Endodermal cell (in vitro differentiated cells): ENCODE results near the gene BPTF. TPM values are rescaled to one million over a fixed set of nuclear protein-coding genes. Genes with fewer than 3 reads are reported as not detected.
"Not testable (repeated sequence)": the region's sequence is repeated elsewhere in the genome, so short reads cannot be mapped to it uniquely, and the experiment has no call there.

Experiments
- DNase-seq: peaks from one replicate; pipeline ENCODE4 v3.0.0-alpha.2; 2017
- H3K27ac ChIP-seq: 2 replicates; pipeline ENCODE4 v1.5.1; 2013; ENCODE audit warnings: mild to moderate bottlenecking, low read depth, low read length, moderate library complexity
- H3K27me3 ChIP-seq: 2 replicates; pipeline ENCODE4 v1.6.1; 2013; ENCODE audit warnings: mild to moderate bottlenecking, low read length, moderate library complexity; ENCODE audit not compliant: insufficient read depth, control insufficient read depth, poor library complexity, severe bottlenecking
- H3K36me3 ChIP-seq: 2 replicates; pipeline ENCODE4 v1.7.0; 2013; ENCODE audit warnings: mild to moderate bottlenecking, low read length, moderate library complexity; ENCODE audit not compliant: control insufficient read depth, insufficient read depth
- H3K4me1 ChIP-seq: one replicate; pipeline ENCODE4 v1.7.0; 2013; ENCODE audit warnings: low read length; ENCODE audit not compliant: control insufficient read depth, insufficient read depth
- H3K4me3 ChIP-seq: 2 replicates; pipeline ENCODE4 v1.5.1; 2013; ENCODE audit warnings: mild to moderate bottlenecking, low read length, moderate library complexity
- H3K9ac ChIP-seq: 2 replicates; pipeline ENCODE4 v1.6.1; 2013; ENCODE audit warnings: mild to moderate bottlenecking, low read length, moderate library complexity; ENCODE audit not compliant: poor library complexity, severe bottlenecking; ENCODE audit errors: extremely low read depth
- H3K9me3 ChIP-seq: 2 replicates; pipeline ENCODE4 v1.6.1; 2013; ENCODE audit warnings: mild to moderate bottlenecking, low read length, moderate library complexity; ENCODE audit not compliant: control insufficient read depth
- H3K27ac Mint-ChIP-seq: 2 replicates; pipeline ENCODE4 v1.8.0; 2020; ENCODE audit warnings: mixed read lengths
- H3K27me3 Mint-ChIP-seq: 2 replicates; pipeline ENCODE4 v1.8.0; 2021; ENCODE audit warnings: mild to moderate bottlenecking, mixed read lengths; ENCODE audit not compliant: insufficient read depth
- H3K36me3 Mint-ChIP-seq: 2 replicates; pipeline ENCODE4 v1.8.0; 2020; ENCODE audit warnings: low read depth, mixed read lengths
- H3K4me1 Mint-ChIP-seq: 2 replicates; pipeline ENCODE4 v1.8.0; 2020; ENCODE audit warnings: mixed read lengths
- H3K4me3 Mint-ChIP-seq: 2 replicates; pipeline ENCODE4 v1.8.0; 2020; ENCODE audit warnings: mild to moderate bottlenecking, moderate library complexity, mixed read lengths
- H3K9me3 Mint-ChIP-seq: 2 replicates; pipeline ENCODE4 v1.8.0; 2020; ENCODE audit warnings: mild to moderate bottlenecking, mixed read lengths
- CTCF ChIP-seq: fragments of 200-600 bp; sonication (generic); conservative IDR thresholded peaks from 2 replicates; pipeline ENCODE4 v1.5.0; 2021; ENCODE audit warnings: antibody characterized with exemption, mild to moderate bottlenecking
- WGBS, 2 experiments: methylation state at CpG; one replicate each; pipeline versions ENCODE4 v1.1.5 to v1.1.7; 2013; ENCODE audit warnings: missing lambda C conversion rate in 2 of 2, mixed read lengths in 1 of 2; ENCODE audit not compliant: insufficient coverage in 1 of 2, insufficient read length in 1 of 2; 5-methylcytosine and 5-hydroxymethylcytosine counted together
- total RNA-seq, 2 donors: library from RNA; stranded (reverse); fragmentation: NEBNext Ultra II Directional in 1 of 2; extraction: Animal tissue kit (Norgen Biotek cat#: 25700) in 1 of 2; gene quantifications; 2 replicates in 1 of 2; 3 replicates in 1 of 2; pipeline ENCODE4 v1.2.1, GENCODE V29; 2021

Gene BPTF
- total RNA-seq, 2 donors from 2014 or later = 184 to 198 TPM

GRCh38 chr17:67800495-67800928 is 24.8 kb upstream of the BPTF start:
- DNase-seq = peak; percentile 97
- H3K4me1 Mint-ChIP-seq = peaks cover 1% of the 10 kb centered on the region
- no peak overlapping the region for H3K4me3 Mint-ChIP-seq
- WGBS, 2 experiments = 62% methylated on average over 5 to 7 of the region's 7 CpGs
- no peaks in the 10 kb centered on the region for H3K9me3 Mint-ChIP-seq
- H3K36me3 Mint-ChIP-seq = no peaks in the 10 kb centered on the region
- no peaks in the 10 kb centered on the region for H3K36me3 ChIP-seq
- TF ChIP-seq CTCF = peak; percentile 83
- H3K4me3 ChIP-seq = no peak overlapping the region
- H3K9me3 ChIP-seq = no peaks in the 10 kb centered on the region
- H3K9ac ChIP-seq = no peak overlapping the region
- no peak overlapping the region for H3K27ac ChIP-seq
- peaks cover 6% of the 10 kb centered on the region for H3K27me3 Mint-ChIP-seq
- no peaks in the 10 kb centered on the region for H3K4me1 ChIP-seq
- no peak overlapping the region for H3K27ac Mint-ChIP-seq
- H3K27me3 ChIP-seq = no peaks in the 10 kb centered on the region

- TF ChIP-seq CTCF = peak; percentile 59
- Histone ChIP-seq H3K9ac (no peak overlapping the region), H3K27ac (no peak overlapping the region), H3K4me1 (no peaks in the 10 kb centered on the region), H3K36me3 (no peaks in the 10 kb centered on the region), H3K9me3 (no peaks in the 10 kb centered on the region), H3K27me3 (no peaks in the 10 kb centered on the region), H3K4me3 (no peak overlapping the region)
- Mint-ChIP-seq H3K36me3 (no peaks in the 10 kb centered on the region), H3K4me3 (no peak overlapping the region), H3K4me1 (peaks cover 1% of the 10 kb centered on the region), H3K27ac (no peak overlapping the region), H3K9me3 (no peaks in the 10 kb centered on the region), H3K27me3 (peaks cover 6% of the 10 kb centered on the region)
- 88 to 92% methylated on average over 7 to 11 of the region's 11 CpGs for WGBS, 2 experiments
- peak; percentile 77 for DNase-seq
Observed at GRCh38 chr17:67801626-67802175, 23.6 kb upstream of the BPTF start.

- no peaks in the 10 kb centered on the region for H3K27me3 ChIP-seq
- no peaks in the 10 kb centered on the region for H3K36me3 ChIP-seq
- 89 to 100% methylated on average over 1 of the region's 1 CpG for WGBS, 2 experiments
- H3K4me1 ChIP-seq = no peaks in the 10 kb centered on the region
- TF ChIP-seq CTCF = no peak
- Mint-ChIP-seq H3K27me3 (no peaks in the 10 kb centered on the region), H3K4me3 (no peak overlapping the region), H3K36me3 (no peaks in the 10 kb centered on the region), H3K27ac (no peak overlapping the region), H3K9me3 (no peaks in the 10 kb centered on the region), H3K4me1 (no peaks in the 10 kb centered on the region)
- DNase-seq = no peak
- H3K27ac ChIP-seq = no peak overlapping the region
- no peak overlapping the region for H3K4me3 ChIP-seq
- H3K9ac ChIP-seq = no peak overlapping the region
- no peaks in the 10 kb centered on the region for H3K9me3 ChIP-seq
Observed at GRCh38 chr17:67810464-67810863, 14.8 kb upstream of the BPTF start.

GRCh38 chr17:67812380-67812779 is 12.9 kb upstream of the BPTF start:
- not testable (repeated sequence) for H3K36me3 Mint-ChIP-seq

More at GRCh38 chr17:67812380-67812779, 12.9 kb upstream of the BPTF start:
- H3K27ac ChIP-seq, DNase-seq, H3K9me3 ChIP-seq, H3K4me3 ChIP-seq, H3K27me3 Mint-ChIP-seq, H3K4me1 Mint-ChIP-seq, H3K9me3 Mint-ChIP-seq, H3K4me1 ChIP-seq, H3K27ac Mint-ChIP-seq, H3K9ac ChIP-seq, H3K27me3 ChIP-seq, H3K4me3 Mint-ChIP-seq, H3K36me3 ChIP-seq: not testable (repeated sequence)
- 86 to 94% methylated on average over 6 of the region's 6 CpGs for WGBS, 2 experiments
